ENCODE measurements around the gene N4BP2.
"Not testable (repeated sequence)": the region's sequence is repeated elsewhere in the genome, so short reads cannot be mapped to it uniquely, and the experiment has no call there.

Gene N4BP2

GRCh38 chr4:40087799-40088366 lies 31.2 kb downstream of the N4BP2 start:
- no peak for DNase-seq (ENCODE audit: low spot score)

GRCh38 chr4:40093400-40093799 lies 36.8 kb downstream of the N4BP2 start:
- DNase-seq (ENCODE audit: low spot score): not testable (repeated sequence)

- DNase-seq (ENCODE audit: low spot score): peak; percentile 9
Measured at GRCh38 chr4:40099010-40099409, 42.4 kb downstream of the N4BP2 start.

- not testable (repeated sequence) for DNase-seq (ENCODE audit: low spot score)
Measured at GRCh38 chr4:40107150-40107549, 50.5 kb downstream of the N4BP2 start.

GRCh38 chr4:40112027-40112792 lies 55.6 kb downstream of the N4BP2 start:
- DNase-seq (ENCODE audit: low spot score): no peak

GRCh38 chr4:40114206-40114605 lies 57.6 kb downstream of the N4BP2 start:
- DNase-seq (ENCODE audit: low spot score): no peak

GRCh38 chr4:40118861-40119260 lies 62.2 kb downstream of the N4BP2 start:
- DNase-seq (ENCODE audit: low spot score): no peak

GRCh38 chr4:40119344-40119743 lies 62.7 kb downstream of the N4BP2 start:
- no peak for DNase-seq (ENCODE audit: low spot score)

- peak; percentile 48 for DNase-seq (ENCODE audit: low spot score)
Measured at GRCh38 chr4:40121515-40121914, 64.9 kb downstream of the N4BP2 start.

- DNase-seq (ENCODE audit: low spot score): no peak
Measured at GRCh38 chr4:40122941-40123340, 66.3 kb downstream of the N4BP2 start.

GRCh38 chr4:40124690-40125089 lies 68.0 kb downstream of the N4BP2 start:
- no peak for DNase-seq (ENCODE audit: low spot score)

GRCh38 chr4:40130401-40131036 lies 73.9 kb downstream of the N4BP2 start:
- DNase-seq (ENCODE audit: low spot score): no peak

- no peak for DNase-seq (ENCODE audit: low spot score)
Measured at GRCh38 chr4:40132816-40133215, 76.2 kb downstream of the N4BP2 start.

- DNase-seq (ENCODE audit: low spot score): no peak
Measured at GRCh38 chr4:40134206-40134917, 77.7 kb downstream of the N4BP2 start.

- DNase-seq (ENCODE audit: low spot score): not testable (repeated sequence)
Measured at GRCh38 chr4:40136202-40136601, 79.6 kb downstream of the N4BP2 start.

- no peak for DNase-seq (ENCODE audit: low spot score)
Measured at GRCh38 chr4:40140196-40140595, 83.5 kb downstream of the N4BP2 start.

- not testable (repeated sequence) for DNase-seq (ENCODE audit: low spot score)
Measured at GRCh38 chr4:40140597-40140996, 83.9 kb downstream of the N4BP2 start.

- DNase-seq (ENCODE audit: low spot score): no peak
Measured at GRCh38 chr4:40143926-40144508, 87.4 kb downstream of the N4BP2 start.

GRCh38 chr4:40144716-40145115 lies 88.1 kb downstream of the N4BP2 start:
- DNase-seq (ENCODE audit: low spot score): no peak

GRCh38 chr4:40147490-40147889 lies 90.8 kb downstream of the N4BP2 start:
- not testable (repeated sequence) for DNase-seq (ENCODE audit: low spot score)

- peak; percentile 34 for DNase-seq (ENCODE audit: low spot score)
Measured at GRCh38 chr4:40149960-40150385, 93.3 kb downstream of the N4BP2 start.

- DNase-seq (ENCODE audit: low spot score): no peak
Measured at GRCh38 chr4:40150932-40151331, 94.3 kb downstream of the N4BP2 start.

All from globus pallidus (tissue), 1 donor.